HCT116 (cell line): ENCODE data around the gene NAGLU. TPM values are rescaled to one million over a fixed set of nuclear protein-coding genes. Genes with fewer than 3 reads are reported as not detected.

Experiments used
- ATAC-seq: fragments of 200-7000 bp; cut with Tn5 transposase; 2 replicates; pipeline ENCODE4 v1.9.1; 2020; ENCODE audit warnings: mild to moderate bottlenecking, moderate library complexity
- BruUV-seq: library from RNA; stranded (reverse); fragments of 400-500 nt; replicated peaks from 2 replicates; lab custom pipeline; 2021; lab: Mats Ljungman, UMichigan
- CTCF ChIA-PET: fragments of 300-600 bp; sonication (Branson Sonifier 250); formaldehyde crosslinking; loops from one replicate; lab custom pipeline; 2021; ENCODE audit warnings: antibody characterized with exemption; lab: Charles Lee
- POLR2A ChIA-PET: fragments of 300-600, 350-600 bp; sonication (Branson Sonifier 250); formaldehyde crosslinking; loops from one replicate; lab custom pipeline; 2021; ENCODE audit warnings: antibody characterized with exemption; lab: Charles Lee
- RAD21 ChIA-PET, 2 experiments: fragments of 300-600 bp; sonication (Branson Sonifier 250); formaldehyde crosslinking; loops; one replicate each; lab custom pipeline; 2023; ENCODE audit warnings: low total read pairs in 2 of 2; ENCODE audit not compliant: uncharacterized antibody in 2 of 2, unreplicated experiment in 2 of 2, low non-redundant PET in 1 of 2; lab: Charles Lee
- DNase-seq: peaks from one replicate; pipeline ENCODE4 v3.0.0-alpha.2; 2010; ENCODE audit warnings: low read depth, low spot score
- H2AFZ ChIP-seq: fragments of 200-600 bp; shearing (Covaris generic), sonication (generic); 2 replicates; pipeline ENCODE4 v1.6.1; 2017; ENCODE audit warnings: low read depth, mixed run types, mixed read lengths, antibody characterized with exemption, low read length; ENCODE audit not compliant: poor library complexity, severe bottlenecking
- H3K27ac ChIP-seq: 2 replicates; pipeline ENCODE4 v1.5.1; 2012; ENCODE audit warnings: low read depth, low read length
- H3K27me3 ChIP-seq: fragments of 200-600 bp; sonication (generic); 2 replicates; pipeline ENCODE4 v1.6.1; 2016; ENCODE audit warnings: mixed run types, low read length, mixed read lengths; ENCODE audit not compliant: insufficient read depth
- H3K36me3 ChIP-seq, 2 experiments: fragments of 200-500 bp in 1 of 2; fragments of 200-600 bp in 1 of 2; sonication (Bioruptor generic) in 1 of 2; sonication (generic) in 1 of 2; 2 replicates each; pipeline versions ENCODE4 v1.5.1 to v1.6.1; 2014 to 2016; ENCODE audit warnings: low read length in 2 of 2, inconsistent platforms in 1 of 2, mixed read lengths in 1 of 2, mixed run types in 1 of 2; ENCODE audit not compliant: insufficient read depth in 2 of 2, control insufficient read depth in 1 of 2
- H3K4me1 ChIP-seq, 2 experiments: fragments of 200-600 bp in 1 of 2; sonication (generic) in 1 of 2; 2 replicates each; pipeline versions ENCODE4 v1.5.1 to v1.6.1; 2012 to 2017; ENCODE audit warnings: low read length in 2 of 2, inconsistent platforms in 1 of 2, mild to moderate bottlenecking in 1 of 2, mixed read lengths in 1 of 2, mixed run types in 1 of 2, moderate library complexity in 1 of 2; ENCODE audit not compliant: insufficient read depth in 2 of 2, control insufficient read depth in 1 of 2
- H3K4me2 ChIP-seq: fragments of 200-600 bp; sonication (generic); 2 replicates; pipeline ENCODE4 v1.6.1; 2017; ENCODE audit warnings: mixed run types, low read length, mixed read lengths
- H3K4me3 ChIP-seq, 2 experiments: fragments of 200-600 bp in 1 of 2; sonication (generic) in 1 of 2; replicated peaks in 1 of 2; 2 replicates each; pipeline ENCODE4 v1.5.1; 2011 to 2016; ENCODE audit warnings: low read length in 2 of 2, control low read depth in 1 of 2, low read depth in 1 of 2, mild to moderate bottlenecking in 1 of 2, mixed read lengths in 1 of 2, mixed run types in 1 of 2
- H3K79me2 ChIP-seq: fragments of 200-600 bp; sonication (generic); 2 replicates; pipeline ENCODE4 v1.6.1; 2017; ENCODE audit warnings: mild to moderate bottlenecking, mixed run types, low read length, moderate library complexity, mixed read lengths; ENCODE audit not compliant: insufficient read depth
- H3K9ac ChIP-seq: fragments of 200-600 bp; sonication (generic); 2 replicates; pipeline ENCODE4 v1.6.1; 2016; ENCODE audit warnings: low read length, mixed read lengths
- H3K9me2 ChIP-seq: fragments of 200-600 bp; sonication (generic), shearing (Covaris generic); 2 replicates; pipeline ENCODE4 v1.6.1; 2017; ENCODE audit warnings: mixed run types, mild to moderate bottlenecking, moderate library complexity; ENCODE audit not compliant: insufficient read depth
- H3K9me3 ChIP-seq, 2 experiments: fragments of 200-500 bp in 1 of 2; fragments of 200-600 bp in 1 of 2; sonication (Bioruptor generic) in 1 of 2; sonication (generic) in 1 of 2; 2 replicates each; pipeline ENCODE4 v1.6.1; 2014 to 2017; ENCODE audit warnings: low read length in 2 of 2, mixed read lengths in 2 of 2, inconsistent platforms in 1 of 2, low read depth in 1 of 2, mild to moderate bottlenecking in 1 of 2, mixed run types in 1 of 2, moderate library complexity in 1 of 2; ENCODE audit not compliant: control insufficient read depth in 1 of 2, insufficient read depth in 1 of 2
- H4K20me1 ChIP-seq: fragments of 200-600 bp; sonication (generic), shearing (Covaris generic); 2 replicates; pipeline ENCODE4 v1.6.1; 2017; ENCODE audit warnings: mixed run types, mild to moderate bottlenecking, moderate library complexity; ENCODE audit not compliant: insufficient read depth
- CBX3 ChIP-seq: IDR thresholded peaks from 2 replicates; pipeline ENCODE4 v1.6.1; 2012; ENCODE audit warnings: low read depth
- CTCF ChIP-seq, 3 experiments: fragments of 200-600 bp in 1 of 3; sonication (generic) in 1 of 3; IDR thresholded peaks in 2 of 3; conservative IDR thresholded peaks in 1 of 3; 2 replicates each; pipeline ENCODE4 v1.5.1; 2012 to 2017; ENCODE audit warnings: low read depth in 2 of 3, low read length in 2 of 3, antibody characterized with exemption in 1 of 3, borderline replicate concordance in 1 of 3, control low read depth in 1 of 3, mild to moderate bottlenecking in 1 of 3, mixed read lengths in 1 of 3, mixed run types in 1 of 3, moderate library complexity in 1 of 3; ENCODE audit not compliant: insufficient read depth in 1 of 3
- POLR2A ChIP-seq: IDR thresholded peaks from 2 replicates; pipeline ENCODE4 v1.7.0; 2011; ENCODE audit warnings: borderline replicate concordance; ENCODE audit not compliant: insufficient read depth, insufficient read length; ENCODE audit errors: extremely low read depth
- REST ChIP-seq: IDR thresholded peaks from 2 replicates; pipeline ENCODE4 v1.6.1; 2012; ENCODE audit warnings: low read depth
- SP1 ChIP-seq: IDR thresholded peaks from 2 replicates; pipeline ENCODE4 v1.6.1; 2012; ENCODE audit warnings: low read depth
- SRF ChIP-seq: IDR thresholded peaks from 2 replicates; pipeline ENCODE4 v1.6.1; 2012; ENCODE audit warnings: low read depth
- TCF7L2 ChIP-seq: IDR thresholded peaks from 2 replicates; pipeline ENCODE4 v1.7.0; 2011; ENCODE audit warnings: borderline replicate concordance, inconsistent platforms; ENCODE audit not compliant: insufficient read depth, insufficient read length; ENCODE audit errors: extremely low read depth
- intact Hi-C: fragments of 100-400 bp; cut with micrococcal nuclease; formaldehyde crosslinking; loops from 2 replicates; pipeline ENCODE4 v1.10.0; 2022
- total RNA-seq: library from RNA; stranded (reverse); gene quantifications from one replicate; pipeline ENCODE4 v1.2.1, GENCODE V29; 2021; ENCODE audit not compliant: unreplicated experiment

NAGLU gene
- total RNA-seq, 1 experiment from 2014 or later, result 17.7 TPM

GRCh38 chr17:42513686-42514085, 22.4 kb upstream of the NAGLU start (continued):
- TF ChIP-seq TCF7L2, result no peak

- no TSS peak for BruUV-seq
- no peak for ATAC-seq
- no peaks in the 10 kb centered on the region for H3K27me3 ChIP-seq
- POLR2A ChIA-PET, result interaction anchor here (0.9 to 1.0 kb wide), 2 partner anchors 13 to 484 kb away, joined by 3 read pairs; partner anchors contain the start of gene RPL27
- intact Hi-C loops, result no loop called here
- no peak overlapping the region for H3K4me2 ChIP-seq
- no peak overlapping the region for H2AFZ ChIP-seq
- DNase-seq, result no peak
- H3K36me3 ChIP-seq, result peaks cover 2 to 9% of the 10 kb centered on the region in 2 experiments; a peak in 3 of 4 replicates
- no peak overlapping the region for H3K4me3 ChIP-seq
- RAD21 ChIA-PET, result no interaction called here
- H3K27ac ChIP-seq, result no peak overlapping the region
- no peak overlapping the region for H3K9ac ChIP-seq
- no peaks in the 10 kb centered on the region for H3K9me2 ChIP-seq
- CTCF ChIA-PET, result interaction anchor here (0.8 to 1.2 kb wide), 2 partner anchors 91 to 108 kb away, joined by 3 read pairs; partner anchors contain the start of gene CAVIN1
- peaks cover 17 to 22% of the 10 kb centered on the region in 2 experiments for H3K4me1 ChIP-seq
- no peaks in the 10 kb centered on the region for H3K79me2 ChIP-seq
- H3K9me3 ChIP-seq, result no peaks in the 10 kb centered on the region
- no peak for TF ChIP-seq SP1
- no peak for TF ChIP-seq CTCF (IDR thresholded peaks at IDR 0.05 in 2 of 3, conservative IDR thresholded peaks at IDR 0.05 in 1 of 3; ENCODE audit: borderline replicate concordance in 1 of 3, insufficient read depth in 1 of 3, low read depth in 2 of 3, low read length in 2 of 3)
- TF ChIP-seq, all 23 proteins: peak for 0
- H4K20me1 ChIP-seq, result no peaks in the 10 kb centered on the region
Observed at GRCh38 chr17:42514279-42514678, 21.8 kb upstream of the NAGLU start.

GRCh38 chr17:42514867-42515266, 21.2 kb upstream of the NAGLU start:
- DNase-seq, result no peak
- Histone ChIP-seq H3K36me3 (peaks cover 0 to 8% of the 10 kb centered on the region in 2 experiments; a peak in 2 of 4 replicates), H3K27ac (no peak overlapping the region), H4K20me1 (no peaks in the 10 kb centered on the region), H3K4me1 (peaks cover 23 to 28% of the 10 kb centered on the region in 2 experiments), H3K4me2 (no peak overlapping the region), H3K4me3 (no peak overlapping the region), H3K9ac (no peak overlapping the region), H3K79me2 (no peaks in the 10 kb centered on the region), H3K9me3 (no peaks in the 10 kb centered on the region), H3K27me3 (no peaks in the 10 kb centered on the region), H2AFZ (no peak overlapping the region), H3K9me2 (no peaks in the 10 kb centered on the region)
- BruUV-seq, result no TSS peak
- intact Hi-C loops, result loop anchor here (5.0 kb wide), 1 partner anchor 108 kb away; no protein-coding TSS in a partner anchor
- ATAC-seq, result no peak
- ChIA-PET POLR2A (interaction anchor here (0.9 to 1.0 kb wide), 2 partner anchors 13 to 483 kb away, joined by 3 read pairs; partner anchors contain the start of gene RPL27), RAD21 (no interaction called here), CTCF (interaction anchor here (0.8 to 1.2 kb wide), 2 partner anchors 92 to 108 kb away, joined by 3 read pairs; partner anchors contain the start of gene CAVIN1)
- TF ChIP-seq REST (no peak), SP1 (no peak), POLR2A (no peak), CTCF (IDR thresholded peaks at IDR 0.05 in 2 of 3, conservative IDR thresholded peaks at IDR 0.05 in 1 of 3; ENCODE audit: borderline replicate concordance in 1 of 3, insufficient read depth in 1 of 3, low read depth in 2 of 3, low read length in 2 of 3) (no peak), CBX3 (no peak), SRF (no peak)
